Globus pallidus (tissue), 1 donor: ENCODE data around the gene ADPRH.

Source experiments
- DNase-seq: peaks from one replicate; pipeline ENCODE4 v3.0.0-alpha.2; 2015; ENCODE audit warnings: low spot score

The ADPRH gene

DNA sequence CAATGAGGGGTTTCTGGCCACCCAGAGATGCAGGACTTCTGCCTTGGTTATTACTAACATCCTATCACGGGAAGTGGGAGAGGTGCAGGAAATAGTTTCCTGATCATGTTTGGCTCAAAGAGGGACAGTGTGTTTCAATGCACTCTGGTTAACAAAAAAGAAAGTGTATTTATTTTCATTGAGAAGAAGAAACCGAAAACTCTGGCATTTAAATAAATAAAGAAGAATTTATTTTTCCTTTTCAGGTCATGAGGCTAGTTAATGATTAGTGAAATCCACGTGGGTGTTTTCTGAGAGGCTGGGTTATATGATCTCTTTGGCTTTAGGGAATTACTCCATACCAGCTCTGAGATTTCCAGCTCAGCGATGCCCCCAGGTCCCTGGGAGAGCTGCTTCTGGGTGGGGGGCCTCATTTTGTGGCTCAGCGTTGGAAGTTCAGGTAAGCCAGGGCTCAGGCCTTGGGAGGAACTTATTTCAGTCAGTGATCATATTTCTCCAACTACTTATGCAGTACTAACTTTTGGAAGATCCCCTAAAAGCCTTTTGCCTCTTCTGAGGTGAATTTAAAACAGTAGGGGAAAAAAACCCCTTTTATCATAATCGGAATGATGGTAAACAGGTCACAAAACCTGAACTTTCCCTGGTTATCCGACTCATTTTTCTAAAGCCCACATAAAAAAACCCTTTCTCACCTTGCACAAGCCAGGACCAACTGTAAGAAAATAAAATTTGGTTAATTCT, 18.4 kb downstream of the ADPRH start, which contains the start of gene PLA1A:
PLA1A (plus strand) TSS at position 338 of the 741 bp plus-strand sequence; CDS start at position 367, 29 bp downstream.
- no peak for DNase-seq

- no peak for DNase-seq
Measured at GRCh38 chr3:119598410-119599098, 19.3 kb downstream of the ADPRH start.

DNA sequence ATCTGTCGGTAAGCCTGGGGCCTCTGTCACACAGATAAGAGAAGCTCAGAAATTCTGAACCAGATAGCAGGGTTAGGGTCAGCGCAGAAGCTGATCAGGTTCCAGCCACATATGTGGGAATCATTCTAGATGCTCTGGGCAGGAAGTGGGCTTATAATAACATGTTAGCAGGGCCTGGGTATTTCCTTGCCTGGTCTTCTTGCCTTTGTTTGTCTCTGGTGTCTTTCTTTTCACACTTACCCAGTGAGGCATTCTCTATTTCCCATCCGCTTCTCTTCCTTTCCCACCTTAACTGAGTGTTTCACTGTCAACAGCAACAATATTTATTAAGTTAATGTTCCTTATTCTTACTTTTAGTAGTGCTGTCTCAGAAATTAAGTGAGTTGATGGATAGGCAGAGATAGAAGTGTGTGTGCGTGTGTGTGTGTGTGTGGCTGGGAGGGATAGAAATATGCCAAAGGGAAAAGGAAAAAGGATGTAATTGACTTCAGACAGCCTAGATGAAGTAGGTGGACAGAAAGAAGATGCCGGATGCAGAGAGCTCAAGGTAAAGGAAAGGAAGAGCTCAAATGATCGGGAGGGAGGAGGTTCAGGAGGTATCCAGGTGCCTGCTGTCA, 20.4 kb downstream of the ADPRH start:
- no peak for DNase-seq

GRCh38 chr3:119600732-119601131, 21.4 kb downstream of the ADPRH start:
- DNase-seq = no peak

DNA sequence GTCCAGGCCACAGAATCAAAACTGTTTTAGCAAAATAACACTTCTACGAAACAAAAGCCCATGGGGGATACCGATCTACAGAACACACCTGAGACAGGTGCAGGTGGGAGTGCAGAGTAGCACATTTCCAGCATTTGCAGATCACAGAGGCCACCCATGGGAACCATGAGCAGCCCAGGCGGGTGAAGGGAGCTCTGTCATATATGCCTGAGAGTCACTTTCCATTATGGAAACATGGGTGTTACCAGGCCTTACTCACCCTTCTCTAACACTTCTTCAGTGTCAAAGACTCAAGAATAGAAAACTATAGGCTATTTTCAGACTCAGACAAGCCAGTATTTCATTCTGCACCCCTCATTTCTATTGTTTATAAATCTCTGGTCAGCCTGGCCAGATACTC, 21.9 kb downstream of the ADPRH start:
- no peak for DNase-seq

GRCh38 chr3:119602676-119603075, 23.4 kb downstream of the ADPRH start:
- DNase-seq = no peak

- DNase-seq = no peak
Measured at GRCh38 chr3:119604878-119605277, 25.6 kb downstream of the ADPRH start.

DNA sequence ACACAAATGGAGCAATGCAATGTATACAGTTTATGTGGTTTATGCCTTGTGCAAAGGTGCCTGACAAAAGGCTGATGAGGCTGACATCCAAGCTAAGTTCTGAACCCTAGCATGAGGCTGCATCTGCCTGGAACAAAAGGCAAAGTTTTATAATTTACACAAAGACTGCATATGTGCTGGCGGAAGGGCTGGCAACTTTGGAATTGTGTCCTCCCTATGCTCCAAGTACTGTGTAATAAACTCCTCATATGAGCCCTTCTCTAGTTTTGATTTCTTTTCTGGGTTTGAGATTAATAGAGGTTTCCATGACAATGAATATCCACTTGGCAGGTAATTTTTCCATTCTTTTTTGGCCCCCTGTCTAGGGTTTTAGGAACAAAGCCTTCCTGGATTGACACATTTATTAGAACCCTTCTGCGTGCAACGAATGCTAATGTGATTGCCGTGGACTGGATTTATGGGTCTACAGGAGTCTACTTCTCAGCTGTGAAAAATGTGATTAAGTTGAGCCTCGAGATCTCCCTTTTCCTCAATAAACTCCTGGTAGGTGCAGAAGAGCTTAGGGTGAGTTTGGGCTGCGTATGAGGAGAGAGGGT, 29.2 kb downstream of the ADPRH start:
- no peak for DNase-seq

DNA sequence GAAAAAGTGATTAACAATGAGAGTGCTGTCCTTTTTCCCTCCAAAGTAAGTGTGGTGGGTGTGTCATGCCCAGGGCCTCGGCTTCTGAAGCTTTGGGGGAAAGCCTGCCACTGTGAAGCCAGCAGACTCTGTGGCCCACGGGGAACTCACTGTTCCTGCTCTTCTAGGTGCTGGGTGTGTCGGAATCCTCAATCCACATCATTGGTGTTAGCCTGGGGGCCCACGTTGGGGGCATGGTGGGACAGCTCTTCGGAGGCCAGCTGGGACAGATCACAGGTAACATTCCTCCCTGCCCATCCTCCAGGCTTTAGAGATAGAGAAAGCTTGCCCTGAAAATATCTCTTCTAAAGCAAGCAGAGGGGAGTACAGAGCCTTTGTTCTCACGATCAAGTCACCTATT, 30.0 kb downstream of the ADPRH start:
- no peak for DNase-seq

GRCh38 chr3:119611664-119612063, 32.4 kb downstream of the ADPRH start:
- DNase-seq = no peak

DNA sequence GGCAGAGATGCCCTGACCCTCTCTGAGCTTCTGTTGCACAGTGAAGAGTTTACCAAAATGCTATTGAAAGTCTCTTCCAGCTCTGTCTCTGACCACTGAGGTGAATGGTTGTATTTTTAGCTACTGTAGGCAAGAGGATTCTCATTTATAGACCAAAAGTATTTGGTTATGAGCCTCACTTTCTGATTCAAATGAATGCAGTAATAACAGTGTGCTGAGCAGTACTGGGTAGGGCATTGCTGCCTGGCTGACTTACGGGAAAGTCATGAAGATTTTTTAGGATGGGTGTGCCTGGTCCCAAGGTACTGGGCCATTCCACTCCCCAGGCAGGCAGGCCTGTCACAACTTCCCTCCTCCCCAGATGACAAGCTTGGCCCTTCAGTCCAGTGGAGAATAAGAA, 33.9 kb downstream of the ADPRH start:
- DNase-seq = no peak

- DNase-seq = no peak
Measured at GRCh38 chr3:119613872-119614271, 34.6 kb downstream of the ADPRH start.

- no peak for DNase-seq
Measured at GRCh38 chr3:119616056-119616455, 36.8 kb downstream of the ADPRH start.

- no peak for DNase-seq
Measured at GRCh38 chr3:119619094-119619493, 39.8 kb downstream of the ADPRH start.

- no peak for DNase-seq
Measured at GRCh38 chr3:119620899-119621298, 41.6 kb downstream of the ADPRH start.

DNA sequence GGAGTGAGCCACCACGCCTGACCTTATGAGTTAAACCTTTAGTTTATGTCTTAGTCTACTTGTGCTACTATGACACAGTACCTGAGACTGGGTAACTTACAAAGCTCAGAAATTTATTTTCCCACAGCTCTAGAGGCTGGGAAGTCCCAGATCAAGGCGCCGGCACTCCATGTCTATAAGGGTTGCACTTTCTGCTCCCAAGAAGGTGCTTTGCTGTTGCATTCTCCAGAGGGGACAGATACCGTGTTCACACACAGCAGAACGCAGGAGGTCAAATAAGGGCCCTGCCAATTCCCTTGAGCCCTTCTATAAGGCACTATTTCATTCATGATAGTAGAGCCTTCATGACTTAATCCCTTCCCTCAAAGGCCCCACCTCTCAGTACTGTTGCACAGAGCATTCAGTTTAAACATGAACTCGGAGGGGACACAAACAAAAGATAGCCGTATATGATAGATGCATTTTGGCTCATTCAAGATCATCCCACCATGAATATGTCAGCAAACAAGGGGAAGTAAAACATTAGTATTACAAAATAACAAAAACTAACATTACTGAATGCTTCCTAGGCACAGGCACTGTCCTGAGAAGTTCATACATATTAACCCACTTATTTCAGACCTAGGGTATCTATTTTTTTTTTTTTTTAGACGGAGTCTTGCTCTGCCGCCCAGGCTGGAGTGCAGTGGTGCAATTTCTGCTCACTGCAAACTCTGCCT, 44.9 kb downstream of the ADPRH start:
- no peak for DNase-seq

DNA sequence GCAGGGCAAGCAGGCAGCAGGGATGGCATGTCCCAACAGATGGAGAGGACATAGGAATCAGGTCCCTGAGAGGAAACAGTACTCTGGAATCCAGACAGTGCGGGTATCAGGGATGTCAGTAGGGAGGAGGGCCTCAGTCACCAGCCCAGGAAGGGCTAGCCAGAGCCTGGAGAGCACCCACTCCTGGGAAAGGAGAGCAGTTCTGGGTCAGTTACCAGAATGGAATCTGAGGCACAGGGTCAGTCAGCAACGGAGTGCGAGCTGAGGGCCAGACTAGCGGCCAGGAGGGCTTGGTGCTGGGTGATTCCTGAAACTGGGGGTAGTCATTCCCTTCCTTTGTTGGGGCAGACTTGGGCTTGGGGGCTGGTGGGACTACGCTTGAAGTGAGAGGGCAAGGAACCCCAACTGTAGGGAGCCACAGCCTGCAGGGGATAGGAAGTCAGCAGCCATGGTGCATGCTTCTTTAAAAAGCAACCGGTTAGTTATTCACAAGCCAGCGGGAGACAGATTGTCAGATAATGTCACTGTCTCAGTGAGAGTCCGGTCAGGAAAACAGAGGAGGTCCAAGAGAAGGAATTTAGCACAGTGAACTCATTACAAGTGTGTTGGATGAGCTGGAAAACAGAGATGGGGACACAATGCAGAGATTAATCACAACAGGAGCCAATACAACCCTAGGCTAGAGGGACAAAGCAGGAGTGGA, 46.3 kb downstream of the ADPRH start:
- no peak for DNase-seq

GRCh38 chr3:119626196-119626595, 46.9 kb downstream of the ADPRH start:
- no peak for DNase-seq

DNA sequence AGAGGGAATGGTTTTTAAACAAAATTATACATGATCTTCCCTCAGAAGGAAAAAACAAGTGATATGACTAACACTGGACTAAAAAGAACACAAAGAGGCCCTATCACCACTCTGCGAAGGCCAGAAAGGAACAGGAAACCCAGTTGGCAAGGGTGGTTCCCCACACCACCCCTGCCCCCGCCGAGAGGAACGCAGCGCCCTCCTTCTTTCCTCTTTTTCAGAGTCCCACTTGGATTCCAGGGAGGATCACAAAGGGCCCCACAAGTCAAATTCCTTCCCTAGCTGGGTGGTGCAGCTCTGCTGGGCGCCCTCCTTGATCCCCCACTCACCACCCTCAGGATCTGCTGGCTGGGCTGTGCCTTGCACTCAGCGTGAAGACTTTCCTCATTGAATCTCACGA, 48.2 kb downstream of the ADPRH start:
- DNase-seq = peak; percentile 11

GRCh38 chr3:119628390-119628789, 49.1 kb downstream of the ADPRH start:
- no peak for DNase-seq

DNA sequence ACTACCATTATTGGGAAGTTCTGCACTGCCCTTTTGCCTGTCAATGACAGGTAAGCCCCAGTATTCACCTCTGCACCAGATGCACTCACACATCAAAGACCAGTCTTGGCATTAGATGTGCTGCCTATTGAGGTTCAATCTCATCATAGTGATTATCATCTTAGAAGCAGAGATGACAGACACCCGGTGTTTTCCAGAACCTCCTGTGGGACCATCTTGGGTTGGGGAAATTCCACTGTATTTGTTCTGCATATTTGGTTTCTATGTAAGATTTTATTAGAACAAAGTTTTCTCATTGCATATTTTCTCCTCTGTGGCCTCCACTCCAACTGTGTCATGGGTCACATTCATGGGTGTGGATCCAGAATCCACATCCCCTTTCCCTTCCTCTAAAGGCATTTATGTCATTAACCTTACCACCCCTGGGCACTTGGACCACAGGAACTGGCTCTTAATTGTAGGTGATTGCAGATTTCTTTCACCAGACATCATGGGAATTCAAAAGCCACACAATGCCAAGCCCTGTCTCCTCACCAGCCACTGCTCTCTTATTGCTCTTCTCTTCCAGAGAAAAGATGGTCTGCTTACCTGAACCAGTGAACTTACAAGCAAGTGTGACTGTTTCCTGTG, 49.6 kb downstream of the ADPRH start:
- no peak for DNase-seq
